ENCODE data around the gene AHI1.

The AHI1 gene

GRCh38 chr6:135395136-135395535 lies 102.4 kb downstream of the AHI1 start:
- TF ChIP-seq, protein P1, sequence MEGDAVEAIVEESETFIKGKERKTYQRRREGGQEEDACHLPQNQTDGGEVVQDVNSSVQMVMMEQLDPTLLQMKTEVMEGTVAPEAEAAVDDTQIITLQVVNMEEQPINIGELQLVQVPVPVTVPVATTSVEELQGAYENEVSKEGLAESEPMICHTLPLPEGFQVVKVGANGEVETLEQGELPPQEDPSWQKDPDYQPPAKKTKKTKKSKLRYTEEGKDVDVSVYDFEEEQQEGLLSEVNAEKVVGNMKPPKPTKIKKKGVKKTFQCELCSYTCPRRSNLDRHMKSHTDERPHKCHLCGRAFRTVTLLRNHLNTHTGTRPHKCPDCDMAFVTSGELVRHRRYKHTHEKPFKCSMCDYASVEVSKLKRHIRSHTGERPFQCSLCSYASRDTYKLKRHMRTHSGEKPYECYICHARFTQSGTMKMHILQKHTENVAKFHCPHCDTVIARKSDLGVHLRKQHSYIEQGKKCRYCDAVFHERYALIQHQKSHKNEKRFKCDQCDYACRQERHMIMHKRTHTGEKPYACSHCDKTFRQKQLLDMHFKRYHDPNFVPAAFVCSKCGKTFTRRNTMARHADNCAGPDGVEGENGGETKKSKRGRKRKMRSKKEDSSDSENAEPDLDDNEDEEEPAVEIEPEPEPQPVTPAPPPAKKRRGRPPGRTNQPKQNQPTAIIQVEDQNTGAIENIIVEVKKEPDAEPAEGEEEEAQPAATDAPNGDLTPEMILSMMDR (IDR thresholded peaks at IDR 0.05; ENCODE audit: extremely low read depth, missing control alignments), result no peak
- DNase-seq (ENCODE audit: low spot score), result no peak

DNA sequence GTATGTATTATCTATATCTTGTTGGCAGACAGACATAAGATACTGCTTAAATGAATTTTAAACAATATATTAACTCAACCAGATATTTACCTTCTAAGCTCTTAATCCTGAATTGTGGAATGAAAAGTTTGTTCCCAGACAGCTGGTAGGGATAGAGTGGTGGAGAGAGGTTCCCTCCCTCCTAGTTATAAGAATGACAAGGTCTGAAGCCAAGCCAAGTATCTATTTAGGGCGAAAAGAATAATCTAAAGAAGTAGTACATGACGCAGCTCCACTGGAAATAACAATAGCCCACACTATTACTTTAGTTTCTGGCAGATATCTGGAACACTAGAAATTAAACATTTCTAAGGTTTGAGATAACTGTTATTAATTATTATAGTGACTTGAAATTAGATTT lies 104.3 kb downstream of the AHI1 start:
- TF ChIP-seq, protein P1 (IDR thresholded peaks at IDR 0.05; ENCODE audit: extremely low read depth, missing control alignments), result no peak
- no peak for DNase-seq (ENCODE audit: low spot score)

DNA sequence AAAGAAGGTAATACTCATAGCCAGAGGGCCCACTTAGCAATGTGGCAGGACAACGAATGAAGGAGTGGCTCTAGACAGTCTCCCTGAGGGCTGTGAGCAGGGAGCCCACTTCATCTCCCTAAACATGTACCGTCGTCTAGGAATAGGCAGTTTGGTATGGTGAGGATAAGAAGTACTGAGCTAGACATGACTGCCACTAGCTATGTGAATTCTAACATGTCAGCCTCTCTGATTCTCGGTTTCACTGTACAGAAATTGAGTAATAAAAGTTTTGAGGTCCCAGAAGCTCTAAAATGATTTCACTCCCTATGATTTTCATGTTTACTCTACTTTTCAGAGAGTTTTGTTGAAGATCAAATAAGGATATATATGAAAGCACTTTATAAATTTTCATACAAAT lies 107.1 kb downstream of the AHI1 start:
- DNase-seq (ENCODE audit: low spot score), result no peak
- TF ChIP-seq, protein P1 (IDR thresholded peaks at IDR 0.05; ENCODE audit: extremely low read depth, missing control alignments), result no peak

DNA sequence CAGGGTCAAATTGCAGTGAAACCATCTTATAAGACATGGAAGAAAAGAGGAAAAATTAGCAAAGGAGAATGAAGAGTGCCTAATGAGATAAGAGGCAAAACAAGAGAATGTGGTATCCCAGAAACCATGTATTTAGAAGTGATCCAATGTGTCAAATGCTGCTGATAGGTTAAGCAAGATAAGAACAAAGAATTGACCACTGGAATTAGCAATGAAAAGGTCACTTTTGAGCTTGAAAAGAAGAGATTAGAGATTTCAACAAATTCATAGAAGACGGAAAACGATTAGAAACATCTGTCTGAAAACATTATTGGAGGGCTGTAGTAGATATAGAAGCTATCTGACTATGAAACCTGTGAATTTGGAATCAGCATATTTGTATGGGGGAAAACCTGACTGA lies 112.2 kb downstream of the AHI1 start:
- TF ChIP-seq, protein P1 (IDR thresholded peaks at IDR 0.05; ENCODE audit: extremely low read depth, missing control alignments), result no peak
- no peak for DNase-seq (ENCODE audit: low spot score)

DNA sequence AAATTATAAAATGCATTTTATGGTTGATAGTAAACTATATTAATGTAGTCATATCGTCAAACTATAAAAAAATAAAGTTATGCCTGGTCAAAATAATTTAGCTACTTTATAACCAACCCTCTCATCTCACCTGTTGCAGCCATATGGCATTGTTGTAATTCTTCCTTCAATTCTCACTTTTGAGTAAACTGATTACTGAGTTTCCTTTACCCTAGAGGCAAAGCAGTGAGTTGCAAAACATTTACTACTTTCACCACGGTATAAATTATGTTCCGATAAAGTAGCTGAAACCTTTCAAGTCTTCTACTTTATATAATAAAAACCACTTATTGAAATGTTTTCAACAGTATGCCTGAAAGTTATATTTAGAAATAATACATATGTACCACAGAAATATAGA lies 113.8 kb downstream of the AHI1 start:
- TF ChIP-seq, protein P1 (IDR thresholded peaks at IDR 0.05; ENCODE audit: extremely low read depth, missing control alignments), result no peak
- DNase-seq (ENCODE audit: low spot score), result no peak

- TF ChIP-seq, protein P1 (IDR thresholded peaks at IDR 0.05; ENCODE audit: extremely low read depth, missing control alignments), result no peak
- no peak for DNase-seq (ENCODE audit: low spot score)
Observed at GRCh38 chr6:135383301-135383700, 114.2 kb downstream of the AHI1 start.

- TF ChIP-seq, protein P1 (IDR thresholded peaks at IDR 0.05; ENCODE audit: extremely low read depth, missing control alignments), result no peak
- DNase-seq (ENCODE audit: low spot score), result peak; percentile 33
Observed at GRCh38 chr6:135382182-135382628, 115.3 kb downstream of the AHI1 start.
